GM12878 (cell line): Measurements from ENCODE around the gene ITGB1BP2. TPM values are rescaled to one million over a fixed set of nuclear protein-coding genes. Genes with fewer than 3 reads are reported as not detected.

ENCODE experiments used
- ATAC-seq: fragments of 200-7000 bp; cut with Tn5 transposase; 3 replicates; pipeline ENCODE4 v1.9.1; 2020; ENCODE audit warnings: mild to moderate bottlenecking, moderate library complexity
- Bru-seq: library from RNA; stranded (reverse); fragments of 400-500 nt; gene quantifications from one replicate; lab custom pipeline; 2021; lab: Mats Ljungman, UMichigan
- BruChase-seq, 2 experiments: library from RNA; stranded (reverse); fragments of 400-500 nt; gene quantifications; one replicate each; lab custom pipeline; 2021; lab: Mats Ljungman, UMichigan
- BruUV-seq: library from RNA; stranded (reverse); fragments of 400-500 nt; replicated peaks from 2 replicates; lab custom pipeline; 2021; lab: Mats Ljungman, UMichigan
- CTCF ChIA-PET: fragments of 300-600 bp; sonication (Branson Sonifier 250); formaldehyde crosslinking; extraction: SDS; loops from one replicate; lab custom pipeline; 2021; ENCODE audit warnings: inconsistent platforms; lab: Yijun Ruan, JAX
- POLR2A ChIA-PET: fragments of 350-600 bp; formaldehyde crosslinking; extraction: SDS; loops from one replicate; lab custom pipeline; 2021; ENCODE audit warnings: inconsistent platforms; lab: Charles Lee
- RAD21 ChIA-PET: fragments of 300-600 bp; sonication (Branson Sonifier 250); formaldehyde crosslinking; loops from one replicate; lab custom pipeline; 2023; ENCODE audit warnings: antibody characterized with exemption; ENCODE audit not compliant: unreplicated experiment; lab: Charles Lee
- SMC1A ChIA-PET: fragments of 300-600 bp; sonication (Branson Sonifier 250); formaldehyde crosslinking; loops from one replicate; lab custom pipeline; 2023; ENCODE audit not compliant: unreplicated experiment, uncharacterized antibody; lab: Charles Lee
- DNase-seq: peaks from one replicate; pipeline ENCODE4 v3.0.0-alpha.2; 2011; ENCODE audit warnings: low read depth, low spot score
- FAIRE-seq: peaks from 3 replicates; lab custom pipeline; 2011; peaks lifted over from hg19 to GRCh38; lab: Jason Lieb, UNC
- H2AFZ ChIP-seq: 2 replicates; pipeline ENCODE4 v1.6.0; 2011; ENCODE audit warnings: low read depth, low read length, control low read depth; ENCODE audit not compliant: control insufficient read depth
- H3K27ac ChIP-seq: 2 replicates; pipeline ENCODE4 v1.5.1; 2011; ENCODE audit warnings: control low read depth; ENCODE audit not compliant: control insufficient read depth, insufficient read depth
- H3K27me3 ChIP-seq, 2 experiments: replicated peaks in 1 of 2; 2 replicates each; pipeline versions ENCODE4 v1.6.0 to v1.6.1; 2011; ENCODE audit warnings: low read length in 1 of 2; ENCODE audit not compliant: control insufficient read depth in 2 of 2, insufficient read depth in 2 of 2
- H3K36me3 ChIP-seq, 2 experiments: 2 replicates each; pipeline ENCODE4 v1.5.1; 2011; ENCODE audit warnings: low read length in 1 of 2; ENCODE audit not compliant: control insufficient read depth in 2 of 2, insufficient read depth in 2 of 2
- H3K4me1 ChIP-seq: 2 replicates; pipeline ENCODE4 v1.6.1; 2011; ENCODE audit warnings: mild to moderate bottlenecking, low read length, moderate library complexity, mixed read lengths; ENCODE audit not compliant: control insufficient read depth, insufficient read depth
- H3K4me2 ChIP-seq: 2 replicates; pipeline ENCODE4 v1.6.0; 2011; ENCODE audit warnings: control low read depth; ENCODE audit not compliant: control insufficient read depth, insufficient read depth
- H3K4me3 ChIP-seq: fragments of 200-600 bp; sonication (generic); 2 replicates; pipeline ENCODE4 v1.5.1; 2016
- H3K79me2 ChIP-seq: 2 replicates; pipeline ENCODE4 v1.6.0; 2011; ENCODE audit warnings: low read length; ENCODE audit not compliant: control insufficient read depth, insufficient read depth
- H3K9ac ChIP-seq: 2 replicates; pipeline ENCODE4 v1.8.0; 2011; ENCODE audit warnings: low read length, control low read depth, mixed read lengths; ENCODE audit not compliant: control insufficient read depth, insufficient read depth
- H3K9me3 ChIP-seq: replicated peaks from 3 replicates; pipeline ENCODE4 v1.5.1; 2011; ENCODE audit warnings: mild to moderate bottlenecking, low read length; ENCODE audit not compliant: control insufficient read depth, insufficient read depth
- H4K20me1 ChIP-seq: 2 replicates; pipeline ENCODE4 v1.6.0; 2011; ENCODE audit not compliant: control insufficient read depth, insufficient read depth
- ATF7 ChIP-seq: fragments of 450-650 bp; IDR thresholded peaks from 2 replicates; pipeline ENCODE4 v1.6.1; 2016; ENCODE audit warnings: low read depth, mild to moderate bottlenecking
- IKZF2 ChIP-seq, 2 experiments: fragments of 450-650 bp; IDR thresholded peaks; 2 replicates each; pipeline ENCODE4 v1.6.1; 2017; ENCODE audit warnings: mild to moderate bottlenecking in 2 of 2, moderate library complexity in 2 of 2
- LARP7 ChIP-seq: fragments of 450-650 bp; IDR thresholded peaks from 2 replicates; pipeline ENCODE4 v1.6.1; 2017; ENCODE audit warnings: mild to moderate bottlenecking
- MTA3 ChIP-seq: IDR thresholded peaks from 2 replicates; pipeline ENCODE4 v1.6.1; 2012; ENCODE audit warnings: low read length, inconsistent platforms, borderline replicate concordance
- NR2C2 ChIP-seq: IDR thresholded peaks from 2 replicates; pipeline ENCODE4 v1.6.1; 2011; ENCODE audit warnings: borderline replicate concordance, low read depth; ENCODE audit not compliant: control insufficient read depth, insufficient read length
- PML ChIP-seq: IDR thresholded peaks from 2 replicates; pipeline ENCODE4 v1.6.1; 2012; ENCODE audit warnings: low read length, inconsistent platforms
- POLR2A ChIP-seq: IDR thresholded peaks from 2 replicates; pipeline ENCODE4 v1.6.1; 2011; ENCODE audit warnings: low read depth, mild to moderate bottlenecking, low read length
- RBBP5 ChIP-seq: fragments of 200-600 bp; sonication (generic); conservative IDR thresholded peaks from 2 replicates; pipeline ENCODE4 v1.6.1; 2016
- WGBS: methylation state at CpG from one replicate; pipeline ENCODE4 v1.1.6; 2016; ENCODE audit warnings: low lambda C conversion rate; ENCODE audit not compliant: insufficient replicate concordance, insufficient coverage; ENCODE audit errors: missing lambda C conversion rate; 5-methylcytosine and 5-hydroxymethylcytosine counted together
- in situ Hi-C: fragments of 300-500 bp; cut with MboI; formaldehyde crosslinking; loops from 9 replicates; pipeline ENCODE4 v1.14.3; 2018; ENCODE audit warnings: mixed read lengths
- intact Hi-C: fragments of 100-400 bp; cut with micrococcal nuclease; formaldehyde crosslinking; loops from one replicate; pipeline ENCODE4 v1.14.2; 2022; ENCODE audit not compliant: unreplicated experiment
- long read RNA-seq, 2 experiments: library from polyadenylated mRNA; unstranded; transcript quantifications; one replicate each; pipeline ENCODE4 v2.0.0, GENCODE V29; 2019 to 2020
- polyA minus RNA-seq, 3 experiments: library from RNA; depleted of rRNA, polyadenylated mRNA; stranded (reverse); fragments of >200 nt; gene quantifications; 2 replicates each; pipeline ENCODE4 v1.2.3, GENCODE V29; 2011
- polyA plus RNA-seq, 11 experiments: library from polyadenylated mRNA; depleted of rRNA in 4 of 11; unstranded in 6 of 11; stranded (reverse) in 5 of 11; fragments of >200 nt; fragmentation: Nextera tagmentation in 4 of 11; fragmentation: Illumina TruSeq in 1 of 11; extraction: Ambion mirVana in 4 of 11; extraction: Trizol in 1 of 11; gene quantifications; 1 replicate in 1 of 11; 2 replicates in 10 of 11; pipeline versions ENCODE4 v1.2.1 to v1.2.3, GENCODE V29; 2011 to 2016; ENCODE audit warnings: inconsistent platforms in 2 of 11, missing spikeins in 2 of 11, low read depth in 1 of 11
- total RNA-seq, 4 experiments: library from RNA; depleted of rRNA in 3 of 4; stranded (reverse); fragments of >200 nt in 3 of 4; fragmentation: Illumina TruSeq in 1 of 4; extraction: Trizol in 1 of 4; gene quantifications; 2 replicates each; pipeline versions ENCODE4 v1.2.1 to v1.2.3, GENCODE V29; 2013 to 2021

ITGB1BP2 gene
- 16.3 and 21.8 TPM in 2 replicates for total RNA-seq (2013; cell fraction: nucleolus; rRNA removed)
- total RNA-seq (2014; rRNA removed) (2.1 and 2.3 TPM in 2 replicates), total RNA-seq (2014; rRNA removed; fragmentation: Illumina TruSeq; extraction: Trizol) (1.8 TPM in 2 replicates), total RNA-seq (2021) (2.0 and 2.2 TPM in 2 replicates), polyA plus RNA-seq (2011; rRNA removed) (2.9 and 3.3 TPM in 2 replicates), polyA plus RNA-seq (2014; fragmentation: Illumina TruSeq; extraction: Trizol) (1.0 and 1.6 TPM in 2 replicates), polyA plus RNA-seq (2014; fragmentation: Nextera tagmentation; extraction: Ambion mirVana) (1 to 10 TPM in 1 of 2 experiments, under 1 TPM in 1; 0.50 to 1.3 TPM), polyA plus RNA-seq (2014; rRNA removed) (2.3 and 3.1 TPM in 2 replicates), polyA plus RNA-seq (2016; fragmentation: Nextera tagmentation; extraction: Ambion mirVana) (under 1 TPM; 0.55 to 0.82 TPM), polyA minus RNA-seq (2011; rRNA and poly(A)+ RNA removed) (5.6 and 6.7 TPM in 2 replicates), Bru-seq, nascent RNA (percentile 66 among the genes with signal in this experiment), BruChase-seq, experiment 1, labeled RNA remaining after a 6-hour chase (percentile 83 among the genes with signal in this experiment), BruChase-seq, experiment 2, labeled RNA remaining after a 2-hour chase (percentile 77 among the genes with signal in this experiment)
- polyA plus RNA-seq (2011; ENCODE audit: low read depth), result 1.8 TPM
- 1.8 and 1.9 TPM in 2 replicates for polyA plus RNA-seq (2011; cell fraction: cytosol; rRNA removed)
- polyA plus RNA-seq (2011; cell fraction: nucleus; rRNA removed), result 18.5 and 22.1 TPM in 2 replicates
- 1.6 and 2.3 TPM in 2 replicates for polyA plus RNA-seq (2012)
- 0.83 TPM in 1 of 2 replicates, not detected in the other for polyA minus RNA-seq (2011; cell fraction: cytosol; rRNA and poly(A)+ RNA removed)
- polyA minus RNA-seq (2011; cell fraction: nucleus; rRNA and poly(A)+ RNA removed), result 5.2 and 15.5 TPM in 2 replicates
- long read RNA-seq, experiment 1, partial matches to known transcripts, result 0 of 1 reads
- long read RNA-seq, experiment 1, other reads (novel, unspliced or antisense), result 0 of 1 reads
- long read RNA-seq, experiment 2, result 0 reads

DNA sequence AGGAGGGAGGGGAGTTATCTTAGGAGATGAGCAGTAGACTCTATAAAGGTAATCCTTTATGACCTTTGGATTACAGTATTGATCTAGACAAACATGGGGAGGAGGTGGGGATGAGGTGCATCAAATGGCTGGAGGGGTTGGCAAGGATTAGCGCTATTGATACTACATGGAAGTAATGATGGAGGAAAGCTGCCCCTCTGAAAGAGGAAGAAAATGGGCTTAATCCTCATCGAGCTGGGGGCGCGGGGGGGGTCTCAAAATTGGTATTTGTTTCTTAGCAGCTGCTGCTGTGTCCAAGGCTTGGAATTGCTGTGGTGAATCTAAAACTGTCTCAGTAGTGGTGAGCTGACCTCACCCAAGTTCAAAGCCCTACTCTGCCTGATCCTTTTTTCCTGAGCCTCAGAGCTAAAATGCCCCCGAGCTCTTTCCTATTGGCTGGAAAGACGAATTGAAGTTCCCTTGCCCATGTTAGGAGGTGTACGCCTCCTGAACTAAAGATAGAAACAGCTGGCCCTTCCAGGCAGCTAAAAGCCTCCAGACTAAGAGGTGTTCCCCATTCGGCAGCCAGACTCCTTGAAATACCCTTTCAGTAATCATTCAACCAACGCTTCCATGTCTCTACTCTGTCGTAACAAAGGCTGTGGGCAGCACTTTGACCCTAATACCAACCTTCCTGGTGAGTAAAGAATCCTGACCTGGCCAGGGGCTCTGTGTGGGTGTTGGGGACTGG lies at the start of gene ITGB1BP2:
Gene ITGB1BP2, plus strand, starts transcription at position 556 of the 730 bp plus-strand sequence. Its CDS starts 57 bp downstream, at position 613.
- CTCF ChIA-PET, result interaction anchor here (0.6 kb wide), 1 partner anchor 303 kb away, joined by 3 read pairs; no protein-coding TSS in a partner anchor
- no peak for DNase-seq
- POLR2A ChIA-PET, result no interaction called here
- in situ Hi-C loops, result no loop called here
- H3K4me2 ChIP-seq, result no peak within 1 kb of the TSS
- H3K27ac ChIP-seq, result no peak within 1 kb of the TSS
- H3K79me2 ChIP-seq, result no peaks in the 10 kb centered on the region
- BruUV-seq, result no TSS peak
- no peak for TF ChIP-seq ATF7
- TF ChIP-seq NR2C2, result no peak
- TF ChIP-seq LARP7, result no peak
- TF ChIP-seq MTA3, result peak; percentile 23; the same call in 1 of the 2 replicates
- TF ChIP-seq PML, result peak; percentile 48; the same call in 1 of the 2 replicates
- TF ChIP-seq RBBP5, result no peak
- peak; percentile 43; the same call in 1 of the 2 replicates for TF ChIP-seq POLR2A
- TF ChIP-seq IKZF2 (IDR thresholded peaks at IDR 0.05), result no peak
- TF ChIP-seq, all 136 proteins: peak for 3
- intact Hi-C loops, result no loop called here
- Histone ChIP-seq H3K36me3 (peaks cover 0 to 7% of the 10 kb centered on the region in 2 experiments), H3K9me3 (no peaks in the 10 kb centered on the region), H3K9ac (no peak within 1 kb of the TSS), H3K4me3 (no peak within 1 kb of the TSS), H4K20me1 (no peaks in the 10 kb centered on the region), H3K4me1 (no peaks in the 10 kb centered on the region), H3K27me3 (no peaks in the 10 kb centered on the region; a peak in 1 of 4 replicates), H2AFZ (no peak within 1 kb of the TSS)
- ChIA-PET RAD21 (no interaction called here), SMC1A (interaction anchor here (0.6 kb wide), 1 partner anchor 435 kb away, joined by 3 read pairs; no protein-coding TSS in a partner anchor)
- ATAC-seq (no peak; the same call in 1 of the 3 replicates), FAIRE-seq (no peak)
- 69% methylated on average over 10 of the region's 10 CpGs for WGBS
